ENCODE results near the gene ZMAT5.
"Not testable (repeated sequence)": the region's sequence is repeated elsewhere in the genome, so short reads cannot be mapped to it uniquely, and the experiment has no call there.

The ZMAT5 gene

GRCh38 chr22:29784451-29785361, 17.9 kb upstream of the ZMAT5 start:
- no peak for DNase-seq

GRCh38 chr22:29782061-29782845, 15.4 kb upstream of the ZMAT5 start:
- no peak for DNase-seq

DNA sequence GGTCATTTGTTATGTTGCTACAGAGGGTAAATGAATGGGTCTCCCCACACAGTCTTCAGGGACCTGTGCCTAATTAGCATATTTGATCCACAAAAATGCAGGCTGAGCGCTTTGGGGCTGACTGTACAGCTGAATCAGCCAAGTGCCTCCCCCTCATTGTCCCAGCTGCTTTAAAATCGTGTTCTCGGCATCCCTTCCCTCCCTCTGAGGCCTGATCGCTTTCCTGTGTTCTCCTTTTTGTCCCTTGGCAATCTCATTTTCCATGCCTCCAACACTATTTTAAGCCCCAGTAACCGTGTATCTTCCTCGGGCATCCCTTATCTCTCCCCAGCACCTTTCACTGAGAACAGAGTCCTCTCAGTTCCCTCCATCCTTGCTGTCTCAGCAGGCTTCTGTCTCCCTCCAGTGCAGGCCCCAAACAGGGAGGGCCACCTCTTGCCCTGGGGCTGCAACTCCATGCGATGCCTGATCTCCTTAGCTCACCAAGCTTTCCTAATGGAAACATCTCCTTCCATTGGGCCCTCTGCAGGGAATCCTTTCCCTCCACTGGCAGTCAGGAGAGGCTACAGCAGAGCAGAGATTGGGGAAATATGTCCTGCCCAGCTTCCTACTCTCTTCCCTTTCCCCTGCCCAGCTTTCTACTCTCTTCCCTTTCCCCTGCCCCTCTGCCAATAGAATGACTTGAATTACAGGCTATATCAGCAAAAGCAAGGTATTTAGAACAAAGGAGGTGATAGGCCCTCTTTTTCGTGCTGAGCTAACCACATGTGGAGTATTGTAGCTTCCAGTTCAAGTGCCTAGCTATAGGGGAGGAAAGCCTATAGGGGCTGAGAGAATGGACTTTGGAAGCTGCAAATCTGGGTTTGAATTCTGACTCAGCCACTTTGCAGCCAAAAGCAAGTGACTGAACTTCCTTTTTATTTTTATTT, 14.2 kb upstream of the ZMAT5 start:
- no peak for DNase-seq

GRCh38 chr22:29780220-29780619, 13.4 kb upstream of the ZMAT5 start:
- no peak for DNase-seq

DNA sequence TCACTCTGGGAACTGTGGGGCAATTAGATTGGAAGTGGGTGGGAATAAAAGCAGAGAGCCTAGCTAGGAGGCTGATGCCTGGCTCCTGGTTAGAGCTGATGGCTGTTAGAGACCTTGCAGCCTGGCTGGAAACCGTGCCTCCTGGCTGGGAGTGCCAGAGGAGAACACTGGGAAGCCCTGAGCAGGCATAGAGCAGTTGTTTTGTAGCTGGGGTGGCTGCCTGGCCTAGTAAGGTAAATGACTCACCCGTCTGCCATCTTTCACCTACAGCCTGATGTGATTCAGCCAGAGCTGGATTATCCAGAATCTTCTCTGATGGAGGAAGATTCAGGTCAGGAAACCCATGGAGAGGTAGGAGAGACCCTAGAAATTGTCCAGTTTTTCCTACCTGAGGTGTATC, 6.4 kb upstream of the ZMAT5 start:
- no peak for DNase-seq

GRCh38 chr22:29772170-29772641, 5.4 kb upstream of the ZMAT5 start:
- DNase-seq: no peak

- no peak for DNase-seq
These were observed 3.0 kb upstream of the ZMAT5 start for GRCh38 chr22:29769723-29770321.

DNA sequence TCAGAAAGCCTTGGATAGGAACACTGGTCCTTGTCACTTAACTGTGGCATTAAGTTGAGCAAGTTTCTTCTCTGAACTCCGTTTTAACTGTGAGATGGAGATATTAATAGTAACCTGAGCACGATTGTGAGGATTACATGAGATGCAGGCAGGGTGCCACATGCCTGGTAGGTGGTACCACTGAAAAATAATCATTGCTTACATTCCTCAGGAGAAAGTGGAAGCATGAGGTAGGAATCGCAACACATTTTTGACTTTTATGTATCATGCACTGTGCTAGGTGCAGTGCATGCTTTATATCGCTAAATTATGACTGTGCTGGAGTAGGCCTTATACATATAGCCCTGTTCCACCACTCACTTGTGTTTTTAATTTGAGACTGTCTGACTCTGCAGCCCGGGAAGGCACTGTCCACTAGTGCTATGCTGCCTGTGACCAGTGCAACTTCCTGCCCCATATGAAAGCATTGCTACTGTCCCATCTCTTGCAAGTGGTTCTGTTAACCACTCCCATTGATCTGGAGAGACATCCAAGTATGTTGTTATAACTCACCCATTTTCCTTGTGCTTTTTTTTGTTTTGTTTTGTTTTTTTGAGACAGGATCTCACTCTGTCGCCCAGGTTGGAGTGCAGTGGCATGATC, 1.4 kb upstream of the ZMAT5 start:
- no peak for DNase-seq

DNA sequence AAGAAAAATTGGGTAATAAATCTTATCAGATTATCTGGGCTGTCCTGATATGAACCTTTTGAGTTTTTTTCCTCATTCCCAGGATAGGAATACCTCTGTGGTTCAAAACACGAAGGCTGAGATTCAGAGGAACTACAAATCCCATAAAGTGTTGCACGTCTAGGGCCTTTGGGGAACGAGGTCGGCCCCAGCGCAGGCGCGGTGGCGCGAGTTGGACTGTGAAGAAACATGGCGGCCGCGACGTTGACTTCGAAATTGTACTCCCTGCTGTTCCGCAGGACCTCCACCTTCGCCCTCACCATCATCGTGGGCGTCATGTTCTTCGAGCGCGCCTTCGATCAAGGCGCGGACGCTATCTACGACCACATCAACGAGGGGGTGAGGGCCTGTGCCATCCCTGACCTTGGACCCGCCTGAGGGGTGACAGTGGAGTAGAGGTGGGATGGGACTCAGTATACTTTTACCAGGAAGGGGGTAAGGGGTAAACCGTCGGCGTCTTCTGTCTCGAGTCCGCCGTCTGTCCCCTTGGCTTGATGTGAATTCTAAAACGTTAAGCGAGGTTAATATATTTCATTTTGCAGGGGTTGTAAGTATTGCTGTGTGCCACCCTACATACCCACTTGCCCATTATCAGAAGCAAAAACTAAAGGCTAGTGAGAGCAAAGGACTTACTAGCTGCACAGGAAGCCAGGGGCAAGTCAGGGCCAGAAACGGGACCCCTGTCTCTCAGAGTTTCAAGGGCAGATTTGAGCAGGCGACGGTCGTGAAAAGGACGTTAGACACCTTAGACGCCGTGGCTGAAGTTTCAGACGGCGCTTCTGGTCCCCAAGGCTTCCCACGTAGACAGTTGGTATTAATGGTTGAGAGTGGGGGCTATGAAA, 604 bp upstream of the ZMAT5 start, which contains the start of gene UQCR10:
TSS of gene UQCR10 (plus strand) at position 199 of the 881 bp plus-strand sequence. CDS start at position 229, 30 bp downstream.
- peak; percentile 90 to 93 (median 91) for DNase-seq

DNA sequence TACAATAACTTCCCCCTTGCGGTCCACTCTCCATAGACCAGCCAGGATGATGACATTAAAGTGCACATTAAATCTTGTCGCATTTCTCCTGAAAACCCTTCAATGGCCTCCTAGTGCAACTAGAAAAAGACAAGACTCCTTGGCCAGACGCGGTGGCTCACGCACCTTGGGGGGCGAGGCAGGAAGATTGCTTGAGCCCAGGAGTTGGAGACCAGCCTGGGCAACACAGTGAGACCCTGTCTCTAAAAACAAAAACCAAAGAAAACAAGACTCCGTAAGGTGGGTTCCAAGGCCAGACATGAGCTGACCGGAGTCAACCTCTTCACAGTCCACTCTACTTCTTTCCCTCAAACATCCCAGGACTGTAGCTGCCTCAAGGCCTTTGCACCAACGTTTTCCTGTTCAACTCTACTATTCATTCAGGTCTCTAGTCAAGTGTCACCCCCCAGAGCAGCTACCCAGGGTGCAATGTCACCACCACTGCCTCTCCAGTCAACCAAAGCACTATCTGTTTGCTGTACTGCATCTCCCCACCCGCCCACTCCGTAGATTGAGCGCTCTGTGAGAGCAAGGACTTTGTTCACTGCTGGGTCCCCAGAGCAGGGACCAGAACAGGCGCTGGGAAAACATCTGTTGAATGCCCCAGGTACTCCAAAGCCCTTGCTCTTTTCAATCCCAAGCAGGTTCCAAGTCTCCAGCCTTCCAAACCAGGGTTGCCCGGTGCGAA, 739 bp downstream of the ZMAT5 start:
- no peak for DNase-seq

GRCh38 chr22:29762263-29762662, 4.5 kb downstream of the ZMAT5 start:
- no peak for DNase-seq

- DNase-seq: no peak
These were observed 7.8 kb downstream of the ZMAT5 start for GRCh38 chr22:29758959-29759358.

DNA sequence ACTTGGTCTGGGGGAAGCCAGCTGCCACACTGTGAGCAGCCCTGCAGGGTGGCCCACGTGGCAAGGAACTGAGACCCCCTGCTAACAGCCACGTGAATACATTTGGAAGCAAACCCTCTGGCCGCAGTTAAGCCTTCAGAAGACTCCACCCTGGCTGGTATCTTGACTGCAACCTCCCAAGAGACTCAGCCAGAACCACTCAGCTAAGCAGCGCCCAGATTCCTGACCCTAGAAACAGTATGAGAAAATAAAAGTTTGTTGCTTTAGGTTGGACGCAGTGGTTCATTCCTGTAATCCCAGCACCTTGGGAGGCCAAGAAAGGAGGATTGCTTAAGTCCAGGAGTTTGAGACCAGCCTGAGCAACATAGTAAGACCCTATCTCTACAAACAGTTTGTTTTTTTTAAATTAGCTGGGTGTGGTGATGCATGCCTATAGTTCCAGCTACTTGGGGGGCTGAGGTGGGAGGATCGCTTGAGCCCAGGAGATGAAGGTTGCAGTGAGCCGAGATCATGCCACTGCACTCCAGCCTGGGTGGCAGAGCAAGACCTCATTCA, 8.7 kb downstream of the ZMAT5 start:
- no peak for DNase-seq

GRCh38 chr22:29757096-29757495, 9.7 kb downstream of the ZMAT5 start:
- no peak for DNase-seq

GRCh38 chr22:29756341-29756740, 10.5 kb downstream of the ZMAT5 start:
- DNase-seq: no peak

GRCh38 chr22:29755889-29756288, 10.9 kb downstream of the ZMAT5 start:
- no peak for DNase-seq

DNA sequence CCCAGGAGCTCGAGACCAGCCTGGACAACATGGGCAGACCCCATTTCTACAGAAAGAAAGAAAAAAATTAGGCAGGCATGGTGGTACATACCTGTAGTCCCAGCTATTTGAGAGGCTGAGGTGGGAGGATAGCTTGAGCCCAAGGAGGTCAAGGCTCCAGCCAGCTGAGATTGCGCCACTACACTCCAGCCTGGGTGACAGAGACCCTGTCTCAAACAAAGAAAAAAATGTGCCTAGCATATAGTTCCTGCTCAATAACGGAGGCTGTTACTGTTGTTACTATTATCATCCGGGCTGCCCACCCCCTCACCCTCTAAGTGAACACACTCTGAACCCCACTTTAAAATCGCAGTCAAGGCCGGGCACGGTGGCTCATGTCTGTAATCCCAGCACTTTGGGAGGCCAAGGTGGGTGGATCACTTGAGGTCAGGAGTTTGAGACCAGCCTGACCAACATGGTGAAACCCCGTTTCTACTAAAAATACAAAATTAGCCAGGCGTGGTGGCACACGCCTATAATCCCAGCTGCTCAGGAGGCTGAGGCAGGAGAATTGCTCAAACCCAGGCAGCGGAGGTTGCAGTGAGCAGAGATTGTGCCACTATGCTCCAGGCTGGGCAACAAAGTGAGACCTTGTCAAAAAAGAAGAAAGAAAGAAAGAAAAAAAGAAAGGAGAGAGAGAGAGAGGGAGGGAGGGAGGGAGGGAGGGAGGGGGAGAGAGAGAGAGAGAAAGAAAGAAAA, 12.0 kb downstream of the ZMAT5 start:
- DNase-seq: not testable (repeated sequence)

DNA sequence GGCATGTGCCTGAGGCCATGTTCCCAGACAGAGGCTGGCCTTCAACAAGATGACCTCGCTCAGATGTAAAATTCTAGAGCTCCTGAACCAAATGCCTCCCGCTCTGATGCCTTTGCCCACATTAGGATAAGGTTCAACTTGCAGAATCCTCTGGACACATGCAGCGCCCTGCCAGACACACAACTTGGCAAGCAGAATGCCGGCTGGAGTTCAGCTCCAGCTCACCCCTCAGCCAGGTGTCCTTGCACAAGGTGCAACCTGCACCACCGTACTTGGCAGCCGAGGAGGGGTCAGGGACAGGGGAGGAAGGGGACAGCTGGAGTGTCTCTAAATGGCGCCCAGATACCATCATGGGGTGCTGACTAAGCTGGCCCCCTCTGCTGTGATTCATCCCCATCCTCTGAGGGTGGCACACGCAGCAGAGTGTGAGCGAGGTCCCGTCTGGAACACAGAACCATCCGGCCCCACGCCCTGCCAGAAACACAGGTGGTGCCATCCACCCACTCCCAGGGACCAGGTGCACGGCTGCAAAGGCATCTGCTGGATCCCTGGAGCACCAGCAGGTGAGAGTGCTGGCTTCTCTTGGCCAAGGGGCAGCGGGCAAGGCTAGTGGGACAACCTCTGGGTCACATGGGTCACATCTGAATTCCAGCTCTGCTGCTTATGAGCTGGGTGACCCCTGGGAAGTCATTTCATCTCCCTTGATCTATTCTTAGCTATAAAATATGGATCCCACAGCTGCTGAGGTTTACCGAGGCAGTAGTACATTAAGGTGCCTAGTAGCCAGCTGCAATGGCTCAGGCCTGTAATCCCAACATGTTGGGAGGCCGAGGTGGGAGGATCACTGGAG, 12.8 kb downstream of the ZMAT5 start:
- no peak for DNase-seq

Measured in T-helper 1 cell (primary cell).